ENCODE results near the gene COG6. TPM values are rescaled to one million over a fixed set of nuclear protein-coding genes. Genes with fewer than 3 reads are reported as not detected.

Gene COG6
- total RNA-seq, 2 experiments from 2014 or later: 27.7 to 28.9 TPM

DNA sequence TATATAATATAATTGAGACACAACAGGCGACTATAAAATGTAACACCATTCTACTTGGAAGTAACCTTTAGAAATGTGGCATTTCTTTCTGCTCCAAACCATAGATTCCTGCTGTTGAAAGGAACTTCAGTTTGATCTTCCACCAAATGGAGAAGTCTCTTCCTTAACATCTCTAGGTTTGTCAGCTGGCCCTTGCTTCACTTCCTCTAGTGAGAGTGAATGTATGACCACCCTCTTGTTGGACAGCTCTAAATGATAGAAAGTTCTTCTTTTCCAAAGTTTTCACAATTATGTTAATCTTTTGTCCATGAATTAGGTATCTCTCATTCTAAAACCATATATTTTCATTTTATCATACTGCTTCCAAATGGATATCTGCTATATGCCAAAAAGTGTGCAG lies 13.8 kb upstream of the COG6 start:
- POLR2A ChIA-PET: no interaction called here
- H3K9me3 Mint-ChIP-seq (ENCODE audit: low read depth): no peaks in the 10 kb centered on the region
- no peaks in the 10 kb centered on the region for H3K36me3 Mint-ChIP-seq (ENCODE audit: low read depth)
- DNase-seq (no peak), ATAC-seq (no peak)
- no peaks in the 10 kb centered on the region for H3K4me1 Mint-ChIP-seq
- intact Hi-C loops (cut with DNase I, micrococcal nuclease): no loop called here
- H3K4me3 Mint-ChIP-seq: no peak overlapping the region
- CTCF ChIA-PET: interaction anchor here (1.0 kb wide), 1 partner anchor 29 kb away, joined by 5 read pairs; no protein-coding TSS in a partner anchor
- no peak overlapping the region for H3K27ac Mint-ChIP-seq
- peaks cover 16% of the 10 kb centered on the region for H3K27me3 Mint-ChIP-seq

DNA sequence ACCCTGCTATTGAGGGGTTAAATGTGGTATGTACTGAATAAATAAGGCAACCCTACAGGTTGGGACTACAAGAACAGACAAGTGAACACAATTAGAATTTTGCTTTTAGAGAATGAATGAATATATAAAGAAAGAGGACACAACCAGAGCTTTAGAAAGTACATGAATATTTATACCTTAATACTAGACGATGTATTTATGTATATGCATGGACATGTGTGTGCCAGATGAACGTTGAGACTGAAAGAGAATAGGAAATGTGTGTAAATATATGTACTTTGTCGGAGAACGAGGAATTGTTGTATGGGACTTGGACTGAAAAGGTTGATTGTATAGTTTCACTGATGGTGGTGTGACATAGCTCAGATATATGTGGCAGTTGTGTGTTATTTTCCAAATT lies 9.3 kb upstream of the COG6 start:
- ChIA-PET POLR2A (no interaction called here), CTCF (no interaction called here)
- no peaks in the 10 kb centered on the region for H3K36me3 Mint-ChIP-seq (ENCODE audit: low read depth)
- no peak for DNase-seq
- H3K27ac Mint-ChIP-seq: no peak overlapping the region
- no peak for ATAC-seq
- H3K4me1 Mint-ChIP-seq: no peaks in the 10 kb centered on the region
- H3K4me3 Mint-ChIP-seq: no peak overlapping the region
- intact Hi-C loops (cut with DNase I, micrococcal nuclease): no loop called here
- H3K9me3 Mint-ChIP-seq (ENCODE audit: low read depth): no peaks in the 10 kb centered on the region
- peaks cover 4% of the 10 kb centered on the region for H3K27me3 Mint-ChIP-seq

DNA sequence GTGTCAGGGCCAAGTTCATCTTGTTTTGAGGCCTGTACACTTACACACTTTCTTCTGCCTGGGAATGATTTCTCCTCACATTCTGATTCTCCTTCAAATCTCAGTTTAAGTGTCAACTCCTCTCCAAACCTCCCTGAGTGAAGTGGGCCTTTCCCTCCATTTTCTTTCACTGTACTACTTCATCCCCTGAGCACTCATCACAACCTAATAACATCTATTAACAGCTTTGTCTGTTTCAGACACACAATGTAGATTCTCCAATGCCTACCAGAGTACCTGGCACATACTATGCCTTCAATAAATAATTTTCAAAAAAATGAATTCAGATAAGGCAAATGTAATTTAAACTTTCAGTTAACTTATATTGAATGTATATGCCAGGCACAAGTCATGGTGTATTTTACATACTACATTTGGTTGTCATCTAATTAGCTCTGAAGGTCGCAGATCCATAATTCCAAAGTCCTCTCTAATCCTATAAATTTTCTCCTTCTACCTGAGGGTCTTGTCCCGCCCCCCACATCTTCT lies 357 bp upstream of the COG6 start:
- peak overlapping the region; percentile 87 for H3K27ac Mint-ChIP-seq
- peaks cover 5% of the 10 kb centered on the region for H3K9me3 Mint-ChIP-seq (ENCODE audit: low read depth)
- intact Hi-C loops (cut with DNase I, micrococcal nuclease): loop anchor here in 1 of 2 experiments (2.0 kb wide), 3 partner anchors 52 to 1406 kb away; partner anchors contain the start of genes LHFPL6, NHLRC3, PROSER1 and WBP4
- peaks cover 21% of the 10 kb centered on the region for H3K4me1 Mint-ChIP-seq
- H3K27me3 Mint-ChIP-seq: no peaks in the 10 kb centered on the region
- ATAC-seq (peak; percentile 17), DNase-seq (no peak)
- no peaks in the 10 kb centered on the region for H3K36me3 Mint-ChIP-seq (ENCODE audit: low read depth)
- peak overlapping the region; percentile 98 for H3K4me3 Mint-ChIP-seq
- CTCF ChIA-PET: interaction anchor here (0.6 to 1.2 kb wide), 3 partner anchors 240 to 1833 kb away, joined by 3 to 4 read pairs (median 3); no protein-coding TSS in a partner anchor
- POLR2A ChIA-PET: no interaction called here

DNA sequence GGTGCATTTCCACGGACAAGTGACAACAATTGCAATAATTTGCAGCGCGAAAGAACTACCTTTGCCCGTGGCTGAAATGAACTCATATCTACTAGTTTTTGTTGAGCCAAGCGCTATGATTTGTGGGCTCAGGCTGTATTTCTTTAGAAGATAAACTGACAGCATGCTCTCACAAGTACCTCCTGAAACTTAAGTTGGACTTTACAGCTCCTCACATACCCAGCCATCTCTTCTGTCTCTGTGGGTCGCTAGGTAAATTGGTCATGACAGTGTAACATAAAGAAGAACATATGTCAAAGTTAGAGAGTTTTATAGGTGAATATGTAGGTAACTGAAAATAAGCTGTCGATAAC lies 839 bp downstream of the COG6 start:
- Mint-ChIP-seq H3K4me1 (peaks cover 21% of the 10 kb centered on the region), H3K9me3 (ENCODE audit: low read depth) (peaks cover 5% of the 10 kb centered on the region), H3K36me3 (ENCODE audit: low read depth) (peaks cover 1% of the 10 kb centered on the region), H3K27ac (peak overlapping the region; percentile 93), H3K27me3 (no peaks in the 10 kb centered on the region), H3K4me3 (peak overlapping the region; percentile 98)
- ATAC-seq (no peak), DNase-seq (no peak)
- POLR2A ChIA-PET: no interaction called here
- CTCF ChIA-PET: no interaction called here
- intact Hi-C loops (cut with DNase I, micrococcal nuclease): no loop called here

DNA sequence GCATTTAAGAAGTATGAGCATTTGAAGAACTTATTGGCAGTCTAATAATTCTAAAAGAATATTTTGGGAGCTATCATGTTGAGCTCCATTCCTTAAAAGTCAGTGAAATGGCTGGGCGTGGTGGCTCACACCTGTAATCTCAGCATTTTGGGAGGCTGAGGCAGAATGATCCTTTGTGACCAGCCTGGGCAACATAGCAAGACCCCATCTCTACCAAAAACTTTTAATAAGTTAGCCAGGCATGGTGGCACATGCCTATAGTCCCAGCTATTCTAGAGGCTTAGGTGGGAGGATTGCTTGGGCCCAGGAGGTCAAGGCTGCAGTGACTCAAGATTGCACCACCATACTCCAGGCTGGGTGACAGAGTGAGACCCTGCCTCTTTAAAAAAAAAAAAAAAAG lies 8.0 kb downstream of the COG6 start:
- H3K36me3 Mint-ChIP-seq (ENCODE audit: low read depth): peaks cover 16% of the 10 kb centered on the region
- H3K4me3 Mint-ChIP-seq: no peak overlapping the region
- no peak for ATAC-seq
- ChIA-PET POLR2A (no interaction called here), CTCF (interaction anchor here (0.6 to 1.9 kb wide), 5 partner anchors 12 to 190 kb away, joined by 3 to 6 read pairs (median 4); no protein-coding TSS in a partner anchor)
- no peaks in the 10 kb centered on the region for H3K9me3 Mint-ChIP-seq (ENCODE audit: low read depth)
- no peaks in the 10 kb centered on the region for H3K27me3 Mint-ChIP-seq
- no peak for DNase-seq
- H3K4me1 Mint-ChIP-seq: peaks cover 3% of the 10 kb centered on the region
- intact Hi-C loops (cut with DNase I, micrococcal nuclease): no loop called here
- H3K27ac Mint-ChIP-seq: no peak overlapping the region

DNA sequence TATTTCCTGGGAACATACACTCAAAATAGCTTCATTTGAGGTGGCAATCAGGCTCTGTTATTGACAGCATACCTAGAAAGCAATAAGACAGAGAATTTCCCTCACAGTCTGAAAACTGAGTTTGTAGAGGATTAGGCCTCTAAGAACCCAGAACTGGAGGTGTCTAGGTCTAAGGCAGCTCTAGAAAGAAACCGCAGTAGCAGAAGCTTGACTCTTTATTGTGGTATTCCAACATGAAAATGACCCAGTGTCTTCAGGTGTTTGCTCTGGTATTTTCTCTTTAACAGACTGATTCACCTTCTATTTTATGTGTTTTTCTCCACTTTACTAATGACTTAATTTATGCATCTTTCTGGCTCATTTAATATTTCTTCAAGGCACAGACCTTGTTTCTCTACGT lies 8.5 kb downstream of the COG6 start:
- ChIA-PET POLR2A (no interaction called here), CTCF (interaction anchor here (0.6 to 1.9 kb wide), 4 partner anchors 11 to 189 kb away, joined by 3 to 6 read pairs (median 4); no protein-coding TSS in a partner anchor)
- no peak for DNase-seq
- no peak overlapping the region for H3K4me3 Mint-ChIP-seq
- H3K27me3 Mint-ChIP-seq: no peaks in the 10 kb centered on the region
- no peak for ATAC-seq
- H3K36me3 Mint-ChIP-seq (ENCODE audit: low read depth): peaks cover 16% of the 10 kb centered on the region
- H3K4me1 Mint-ChIP-seq: no peaks in the 10 kb centered on the region
- intact Hi-C loops (cut with DNase I, micrococcal nuclease): no loop called here
- no peaks in the 10 kb centered on the region for H3K9me3 Mint-ChIP-seq (ENCODE audit: low read depth)
- no peak overlapping the region for H3K27ac Mint-ChIP-seq

DNA sequence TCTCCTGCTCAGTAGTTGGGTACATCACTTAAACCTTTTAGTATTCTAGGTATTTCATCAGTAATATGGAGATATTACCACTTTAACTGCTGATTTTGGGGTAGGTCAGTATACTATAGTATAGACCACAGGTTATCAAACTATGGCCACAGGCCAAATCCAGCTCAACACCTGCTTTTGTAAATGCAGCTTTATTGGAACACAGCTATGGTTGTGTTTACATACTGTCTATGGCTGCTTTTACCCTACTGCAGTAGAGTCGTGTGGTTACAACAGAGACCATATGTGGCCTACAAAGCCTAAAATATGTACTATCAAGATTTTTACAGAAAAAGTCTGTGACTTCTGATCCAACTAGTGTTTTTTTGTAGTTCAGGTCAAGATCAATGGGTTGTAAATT lies 10.3 kb downstream of the COG6 start:
- DNase-seq (no peak), ATAC-seq (no peak)
- Mint-ChIP-seq H3K36me3 (ENCODE audit: low read depth) (peaks cover 16% of the 10 kb centered on the region), H3K9me3 (ENCODE audit: low read depth) (no peaks in the 10 kb centered on the region), H3K27me3 (no peaks in the 10 kb centered on the region), H3K27ac (no peak overlapping the region), H3K4me3 (no peak overlapping the region), H3K4me1 (no peaks in the 10 kb centered on the region)
- intact Hi-C loops (cut with DNase I, micrococcal nuclease): no loop called here
- ChIA-PET POLR2A (no interaction called here), CTCF (interaction anchor here (1.1 kb wide), 1 partner anchor 26 kb away, joined by 3 read pairs; no protein-coding TSS in a partner anchor)

DNA sequence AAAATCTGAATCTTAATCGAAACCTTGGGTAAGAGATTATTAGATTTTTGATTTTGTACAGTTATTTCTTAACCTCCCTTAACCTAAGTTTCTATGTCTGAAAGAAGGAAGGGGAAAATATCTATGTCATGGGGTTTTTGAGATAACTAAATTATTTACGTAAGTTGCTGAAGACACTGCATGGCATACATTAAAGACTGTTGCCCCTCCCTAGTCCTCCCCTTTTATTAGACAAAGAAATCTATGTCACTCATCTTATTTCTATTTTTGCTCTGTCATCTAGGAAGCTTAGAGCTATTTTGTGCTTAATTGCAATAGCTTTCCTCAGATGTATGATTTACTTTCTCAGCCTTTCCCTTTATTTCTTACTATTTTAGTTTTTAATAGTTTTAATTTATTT lies 15.0 kb downstream of the COG6 start:
- intact Hi-C loops (cut with DNase I, micrococcal nuclease): loop anchor here in 1 of 2 experiments (10.0 kb wide), 1 partner anchor 526 kb away; no protein-coding TSS in a partner anchor
- H3K36me3 Mint-ChIP-seq (ENCODE audit: low read depth): peaks cover 11% of the 10 kb centered on the region
- peaks cover 3% of the 10 kb centered on the region for H3K4me1 Mint-ChIP-seq
- no peak overlapping the region for H3K4me3 Mint-ChIP-seq
- peaks cover 3% of the 10 kb centered on the region for H3K9me3 Mint-ChIP-seq (ENCODE audit: low read depth)
- H3K27ac Mint-ChIP-seq: no peak overlapping the region
- ChIA-PET POLR2A (no interaction called here), CTCF (interaction anchor here (1.4 kb wide), 2 partner anchors 54 to 173 kb away, joined by 3 to 4 read pairs; no protein-coding TSS in a partner anchor)
- no peak for DNase-seq
- ATAC-seq: no peak
- H3K27me3 Mint-ChIP-seq: no peaks in the 10 kb centered on the region

DNA sequence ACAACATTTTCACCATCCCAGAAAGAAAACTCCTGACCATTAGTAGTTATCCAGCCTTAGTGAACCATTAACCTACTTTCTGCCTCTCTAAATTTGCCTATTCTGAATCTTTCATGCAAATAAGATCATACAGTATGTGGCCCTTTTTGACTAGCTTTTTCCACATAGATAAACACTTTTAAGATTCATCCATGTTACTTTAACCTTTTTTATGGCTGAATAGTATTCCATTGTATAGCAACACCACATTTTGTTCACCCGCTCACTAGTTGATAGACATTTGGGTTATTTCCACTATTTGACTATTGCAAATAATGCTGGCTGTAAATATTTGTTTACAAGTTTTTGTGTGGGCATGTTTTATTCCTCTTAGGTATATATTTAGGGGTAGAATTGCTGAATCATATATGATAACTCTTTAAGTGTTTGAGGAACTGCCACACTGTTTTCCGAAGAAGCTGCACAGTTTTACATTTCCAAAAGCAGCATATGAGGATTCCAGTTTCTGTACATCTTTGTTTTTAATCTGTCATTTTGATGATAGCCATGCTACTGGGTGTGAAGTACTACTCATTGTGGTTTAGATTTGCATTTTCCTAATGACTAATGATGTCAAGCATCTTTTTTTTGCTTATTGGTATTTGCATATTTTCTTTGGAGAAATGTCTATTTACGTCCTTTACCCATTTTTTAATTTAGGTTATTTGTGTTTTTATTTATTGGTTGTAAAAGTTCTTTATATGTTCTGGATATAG lies 17.1 kb downstream of the COG6 start:
- peaks cover 3% of the 10 kb centered on the region for H3K4me1 Mint-ChIP-seq
- no peak overlapping the region for H3K4me3 Mint-ChIP-seq
- intact Hi-C loops (cut with DNase I, micrococcal nuclease): loop anchor here in 1 of 2 experiments (10.0 kb wide), 1 partner anchor 528 kb away; no protein-coding TSS in a partner anchor
- ChIA-PET POLR2A (no interaction called here), CTCF (interaction anchor here (0.8 to 2.2 kb wide), 2 partner anchors 10 to 24 kb away, joined by 3 to 10 read pairs; no protein-coding TSS in a partner anchor)
- H3K27me3 Mint-ChIP-seq: no peaks in the 10 kb centered on the region
- no peak overlapping the region for H3K27ac Mint-ChIP-seq
- H3K9me3 Mint-ChIP-seq (ENCODE audit: low read depth): peaks cover 3% of the 10 kb centered on the region
- peaks cover 4% of the 10 kb centered on the region for H3K36me3 Mint-ChIP-seq (ENCODE audit: low read depth)
- ATAC-seq (no peak), DNase-seq (no peak)

DNA sequence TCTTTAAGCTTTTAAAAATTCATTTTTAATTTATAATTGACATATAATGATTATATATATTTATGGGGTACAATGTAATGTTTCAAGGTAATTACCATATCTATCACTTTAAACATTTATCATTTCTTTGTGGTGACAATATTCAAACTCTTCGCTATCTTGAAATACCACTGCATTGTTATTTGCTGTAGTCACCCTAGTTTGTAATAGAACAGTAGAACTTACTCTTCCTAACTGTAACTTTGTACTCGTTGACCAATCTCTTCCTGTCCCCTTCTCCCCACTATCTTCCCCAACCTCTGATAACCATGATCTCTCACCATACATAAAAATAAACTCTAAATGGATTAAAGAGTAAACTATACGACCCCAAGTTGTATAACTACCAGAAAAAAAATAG lies 20.4 kb downstream of the COG6 start:
- peaks cover 13% of the 10 kb centered on the region for H3K36me3 Mint-ChIP-seq (ENCODE audit: low read depth)
- peaks cover 3% of the 10 kb centered on the region for H3K9me3 Mint-ChIP-seq (ENCODE audit: low read depth)
- ATAC-seq: no peak
- no peak for DNase-seq
- no peak overlapping the region for H3K4me3 Mint-ChIP-seq
- ChIA-PET CTCF (interaction anchor here (1.0 kb wide), 2 partner anchors 13 to 1007 kb away, joined by 3 to 4 read pairs; no protein-coding TSS in a partner anchor), POLR2A (no interaction called here)
- H3K4me1 Mint-ChIP-seq: peaks cover 3% of the 10 kb centered on the region
- intact Hi-C loops (cut with DNase I, micrococcal nuclease): loop anchor here (1.0 to 10.0 kb wide), 5 partner anchors 59 to 625 kb away; no protein-coding TSS in a partner anchor
- H3K27ac Mint-ChIP-seq: no peak overlapping the region
- H3K27me3 Mint-ChIP-seq: no peaks in the 10 kb centered on the region

DNA sequence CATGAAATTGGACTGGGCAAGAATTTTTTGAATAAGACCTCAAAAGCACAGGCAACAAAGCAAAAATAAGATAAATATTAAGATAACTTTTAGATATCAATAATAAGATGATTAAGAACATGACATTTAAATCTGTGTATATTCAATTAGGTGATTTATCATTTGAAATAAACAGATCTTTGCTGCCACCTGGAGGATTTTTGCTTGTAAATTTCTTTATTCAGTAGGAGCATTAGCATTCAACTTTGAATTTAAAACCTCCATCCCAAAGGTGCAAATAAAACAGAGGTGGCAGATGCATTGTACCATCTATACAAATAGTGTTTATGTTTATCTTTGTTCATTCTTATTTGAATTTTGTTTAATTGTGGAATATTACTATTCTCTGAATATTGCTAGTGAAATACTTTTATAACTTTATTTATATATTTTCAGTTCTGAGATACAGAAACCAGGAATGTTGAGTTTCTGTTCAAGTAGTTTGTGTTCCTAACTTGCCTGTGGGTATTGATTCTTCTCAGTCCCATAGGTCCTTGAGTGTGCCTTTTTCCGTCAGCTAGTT lies 20.9 kb downstream of the COG6 start:
- ATAC-seq (no peak), DNase-seq (peak; percentile 17)
- H3K36me3 Mint-ChIP-seq (ENCODE audit: low read depth): peaks cover 15% of the 10 kb centered on the region
- CTCF ChIA-PET: interaction anchor here (1.0 to 1.8 kb wide), 3 partner anchors 9 to 1007 kb away, joined by 4 to 7 read pairs (median 4); no protein-coding TSS in a partner anchor
- peaks cover 3% of the 10 kb centered on the region for H3K4me1 Mint-ChIP-seq
- intact Hi-C loops (cut with DNase I, micrococcal nuclease): loop anchor here (1.0 to 10.0 kb wide), 4 partner anchors 414 to 625 kb away; no protein-coding TSS in a partner anchor
- no peak overlapping the region for H3K27ac Mint-ChIP-seq
- no peak overlapping the region for H3K4me3 Mint-ChIP-seq
- POLR2A ChIA-PET: no interaction called here
- peaks cover 3% of the 10 kb centered on the region for H3K9me3 Mint-ChIP-seq (ENCODE audit: low read depth)
- H3K27me3 Mint-ChIP-seq: no peaks in the 10 kb centered on the region

Data from activated CD4-positive, alpha-beta T cell treated with anti-CD3 and anti-CD28 coated beads for 36 hours (primary cell).